ENCODE data around the gene PSENEN. TPM values are rescaled to one million over a fixed set of nuclear protein-coding genes. Genes with fewer than 3 reads are reported as not detected.

PSENEN gene, protein sequence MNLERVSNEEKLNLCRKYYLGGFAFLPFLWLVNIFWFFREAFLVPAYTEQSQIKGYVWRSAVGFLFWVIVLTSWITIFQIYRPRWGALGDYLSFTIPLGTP
- total RNA-seq: 58.7 and 68.6 TPM in 2 replicates

GRCh38 chr19:35745328-35746086 is at the start of gene PSENEN, which contains the start of gene U2AF1L4:
Gene PSENEN (plus strand): TSS chr19:35745651. CDS start chr19:35745931, 280 bp downstream.
Gene U2AF1L4 (minus strand): TSS chr19:35745418. CDS start chr19:35745391, 27 bp downstream.

GRCh38 chr19:35704218-35704617 is 41.2 kb upstream of the PSENEN start, which contains the start of gene ZBTB32:
Gene ZBTB32 (plus strand): TSS chr19:35704558. CDS start chr19:35714627, 10,069 bp downstream.

GRCh38 chr19:35717665-35718344 is 27.6 kb upstream of the PSENEN start, which contains the start of gene KMT2B:
Gene KMT2B (plus strand): TSS chr19:35718003. CDS start chr19:35718019, 16 bp downstream.

GRCh38 chr19:35742121-35742724 is 3.2 kb upstream of the PSENEN start, which contains the start of gene IGFLR1:
Gene IGFLR1 (minus strand): TSS chr19:35742452. CDS start chr19:35741180, 1,272 bp downstream.

DNA sequence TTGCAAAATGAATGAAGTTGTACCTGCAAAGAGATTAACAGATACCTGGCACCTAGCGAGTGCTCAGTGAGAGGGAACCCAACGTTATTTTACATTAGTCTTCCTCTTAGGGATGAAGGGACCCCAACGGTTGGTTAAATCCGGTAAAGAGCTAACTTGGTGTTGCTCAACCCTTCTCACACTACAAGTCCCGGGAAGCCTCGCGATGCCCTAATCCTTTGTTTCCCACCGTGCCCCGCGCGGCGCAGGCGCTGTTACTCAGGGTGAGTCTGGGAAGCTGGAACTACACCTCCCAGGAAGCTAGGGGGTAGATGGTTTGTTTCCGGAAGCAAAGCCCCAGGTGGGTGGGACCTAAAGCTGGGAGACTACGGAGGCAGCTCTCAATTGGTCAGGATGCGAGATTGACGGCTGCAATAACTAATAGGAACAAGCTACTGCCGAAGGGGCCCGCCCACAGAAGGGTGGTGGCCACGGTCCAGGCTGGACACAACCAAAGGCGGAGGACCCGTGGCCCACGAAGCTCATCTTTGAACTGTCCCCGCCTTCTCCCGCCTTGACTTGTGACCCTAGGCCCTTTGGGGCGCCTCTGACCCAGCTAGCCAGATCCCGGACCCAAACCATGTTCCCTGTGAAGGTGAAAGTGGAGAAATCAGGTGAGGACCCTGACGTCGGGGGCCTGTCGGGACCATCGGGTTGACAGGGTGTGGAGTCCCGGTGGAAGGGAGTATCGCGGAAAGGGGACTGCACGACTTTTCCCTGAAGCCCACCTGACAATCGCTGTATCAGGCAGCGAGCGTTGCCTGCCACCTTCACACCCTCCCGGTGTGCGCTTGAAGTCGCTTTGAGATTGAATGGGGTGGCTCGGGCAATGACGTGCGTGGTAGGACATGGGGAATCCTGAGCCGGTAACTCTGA is 2.9 kb downstream of the PSENEN start, which contains the start of gene LIN37:
Gene LIN37, plus strand, starts transcription at position 471 of the 915 bp plus-strand sequence. Its CDS starts 149 bp downstream, at position 620.

GRCh38 chr19:35756377-35757230 is 11.2 kb downstream of the PSENEN start, which contains the start of gene HSPB6:
Gene HSPB6 (minus strand): TSS chr19:35757029. CDS start chr19:35757008, 21 bp downstream.

GRCh38 chr19:35757749-35758608 is 12.5 kb downstream of the PSENEN start, which contains the start of gene PROSER3:
Gene PROSER3 (plus strand): TSS chr19:35758176. CDS start chr19:35758216, 40 bp downstream.

GRCh38 chr19:35775298-35776101 is 30.0 kb downstream of the PSENEN start, which contains the start of gene ARHGAP33:
Gene ARHGAP33 (plus strand): TSS chr19:35775564. CDS start chr19:35775659, 95 bp downstream.

Other genes starting within 250 kb of the PSENEN start
- 11.0 and 12.1 TPM in 2 replicates for gene DMKN, start 232.0 kb upstream of the PSENEN start, total RNA-seq
- 1.4 and 3.9 TPM in 2 replicates for gene SBSN, start 217.3 kb upstream of the PSENEN start, total RNA-seq
- gene GAPDHS, start 212.2 kb upstream of the PSENEN start, total RNA-seq: not detected in 2 replicates
- gene TMEM147, start 200.0 kb upstream of the PSENEN start, total RNA-seq: 94.5 and 116 TPM in 2 replicates
- not detected in 2 replicates for gene ATP4A, start 182.0 kb upstream of the PSENEN start, total RNA-seq
- not detected in 2 replicates for gene PMIS2, start 159.5 kb upstream of the PSENEN start, total RNA-seq
- 14.9 and 19.6 TPM in 2 replicates for gene HAUS5, start 132.9 kb upstream of the PSENEN start, total RNA-seq
- gene RBM42, start 116.6 kb upstream of the PSENEN start, total RNA-seq: 92.3 and 98.7 TPM in 2 replicates
- gene ETV2, start 103.9 kb upstream of the PSENEN start, total RNA-seq: 1.4 TPM in 1 of 2 replicates, not detected in the other
- gene COX6B1, start 97.3 kb upstream of the PSENEN start, total RNA-seq: 630 and 856 TPM in 2 replicates
- not detected in 2 replicates for gene UPK1A, start 79.1 kb upstream of the PSENEN start, total RNA-seq
- not detected in 2 replicates for gene ZBTB32, start 41.1 kb upstream of the PSENEN start, total RNA-seq
- gene KMT2B, start 27.6 kb upstream of the PSENEN start, total RNA-seq: 7.5 and 9.7 TPM in 2 replicates
- gene IGFLR1, start 3.2 kb upstream of the PSENEN start, total RNA-seq: 0.29 and 3.9 TPM in 2 replicates
- 4.8 and 6.1 TPM in 2 replicates for gene U2AF1L4, start 233 bp upstream of the PSENEN start, total RNA-seq
- gene LIN37, start 2.9 kb downstream of the PSENEN start, total RNA-seq: 16.0 and 19.6 TPM in 2 replicates
- 25.7 and 41.2 TPM in 2 replicates for gene HSPB6, start 11.4 kb downstream of the PSENEN start, total RNA-seq
- gene PROSER3, start 12.5 kb downstream of the PSENEN start, total RNA-seq: 10.5 and 11.5 TPM in 2 replicates
- gene ARHGAP33, start 29.9 kb downstream of the PSENEN start, total RNA-seq: 1.4 and 9.9 TPM in 2 replicates
- gene PRODH2, start 67.2 kb downstream of the PSENEN start, total RNA-seq: not detected in 2 replicates
- not detected in 2 replicates for gene NPHS1, start 106.9 kb downstream of the PSENEN start, total RNA-seq
- 0.86 TPM in 1 of 2 replicates, not detected in the other for gene KIRREL2, start 111.3 kb downstream of the PSENEN start, total RNA-seq
- gene APLP1, start 122.9 kb downstream of the PSENEN start, total RNA-seq: 18.4 and 45.8 TPM in 2 replicates
- 3.7 and 7.1 TPM in 2 replicates for gene NFKBID, start 154.9 kb downstream of the PSENEN start, total RNA-seq
- gene HCST, start 156.9 kb downstream of the PSENEN start, total RNA-seq: not detected in 2 replicates
- gene TYROBP, start 162.6 kb downstream of the PSENEN start, total RNA-seq: not detected in 2 replicates
- 2.6 and 3.2 TPM in 2 replicates for gene LRFN3, start 190.7 kb downstream of the PSENEN start, total RNA-seq
- 20.4 and 34.9 TPM in 2 replicates for gene SDHAF1, start 249.5 kb downstream of the PSENEN start, total RNA-seq

All from myometrial cell (primary cell).